OCI-LY7 (cell line): ENCODE measurements around the gene TRIP13. TPM values are rescaled to one million over a fixed set of nuclear protein-coding genes. Genes with fewer than 3 reads are reported as not detected.

ENCODE experiments used
- BruUV-seq: library from RNA; stranded (reverse); fragments of 400-500 nt; replicated peaks from 2 replicates; lab custom pipeline; 2021; lab: Mats Ljungman, UMichigan
- CTCF ChIA-PET: fragments of 300-600 bp; sonication (Branson Sonifier 250); formaldehyde crosslinking; loops from one replicate; lab custom pipeline; 2022; ENCODE audit warnings: antibody characterized with exemption; ENCODE audit not compliant: unreplicated experiment; lab: Charles Lee
- POLR2A ChIA-PET: fragments of 300-600 bp; sonication (Branson Sonifier 250); formaldehyde crosslinking; loops from one replicate; lab custom pipeline; 2022; ENCODE audit warnings: antibody characterized with exemption; lab: Charles Lee
- DNase-seq: peaks from one replicate; pipeline ENCODE4 v3.0.0-alpha.2; 2015; ENCODE audit warnings: low spot score
- H2AFZ ChIP-seq: fragments of 200-600 bp; sonication (generic), shearing (Covaris generic); 2 replicates; pipeline ENCODE4 v1.6.1; 2014; ENCODE audit warnings: mild to moderate bottlenecking, antibody characterized with exemption, low read length, moderate library complexity
- H3K27ac ChIP-seq: fragments of 200-600 bp; sonication (generic); 2 replicates; pipeline ENCODE4 v1.5.1; 2014; ENCODE audit warnings: mixed run types, low read depth, mild to moderate bottlenecking, moderate library complexity, low read length, inconsistent platforms; ENCODE audit not compliant: poor library complexity, severe bottlenecking
- H3K36me3 ChIP-seq: fragments of 200-600 bp; sonication (generic); 2 replicates; pipeline ENCODE4 v1.6.1; 2014; ENCODE audit warnings: mild to moderate bottlenecking, antibody characterized with exemption, low read length, moderate library complexity, mixed read lengths; ENCODE audit not compliant: insufficient read depth
- H3K4me1 ChIP-seq: fragments of 200-600 bp; sonication (generic); 2 replicates; pipeline ENCODE4 v1.5.1; 2014; ENCODE audit warnings: mild to moderate bottlenecking, low read length; ENCODE audit not compliant: insufficient read depth, poor library complexity, severe bottlenecking
- H3K4me2 ChIP-seq: fragments of 200-600 bp; sonication (generic); 2 replicates; pipeline ENCODE4 v1.6.1; 2014; ENCODE audit warnings: mild to moderate bottlenecking, low read length
- H3K4me3 ChIP-seq: fragments of 200-600 bp; sonication (generic); 2 replicates; pipeline ENCODE4 v1.5.1; 2014; ENCODE audit warnings: mild to moderate bottlenecking, low read depth, low read length; ENCODE audit not compliant: poor library complexity, severe bottlenecking
- H3K79me2 ChIP-seq: fragments of 200-600 bp; sonication (generic); 2 replicates; pipeline ENCODE4 v1.6.1; 2016; ENCODE audit warnings: low read depth, mild to moderate bottlenecking, low read length, moderate library complexity, mixed read lengths; ENCODE audit not compliant: insufficient read depth
- H3K9me2 ChIP-seq: fragments of 200-600 bp; sonication (generic); 2 replicates; pipeline ENCODE4 v1.6.1; 2016; ENCODE audit warnings: mild to moderate bottlenecking, low read length, mixed read lengths; ENCODE audit not compliant: insufficient read depth
- H3K9me3 ChIP-seq: fragments of 200-600 bp; sonication (generic); 2 replicates; pipeline ENCODE4 v1.6.1; 2014; ENCODE audit warnings: mild to moderate bottlenecking, mixed run types, low read length, mixed read lengths
- H4K20me1 ChIP-seq: fragments of 200-600 bp; sonication (generic); 2 replicates; pipeline ENCODE4 v1.6.1; 2014; ENCODE audit warnings: mild to moderate bottlenecking, antibody characterized with exemption, low read length, moderate library complexity, mixed read lengths; ENCODE audit not compliant: insufficient read depth
- EZH2phosphoT487 ChIP-seq: fragments of 200-600 bp; sonication (generic); IDR thresholded peaks from 2 replicates; pipeline ENCODE4 v1.6.1; 2018; ENCODE audit warnings: low read depth, borderline replicate concordance, mild to moderate bottlenecking, mixed run types, antibody characterized with exemption, low read length, moderate library complexity, mixed read lengths
- intact Hi-C: fragments of 100-400 bp; cut with micrococcal nuclease; formaldehyde crosslinking; loops from one replicate; pipeline ENCODE4 v1.10.0; 2022; ENCODE audit not compliant: unreplicated experiment
- total RNA-seq, 2 experiments: library from RNA; depleted of rRNA in 1 of 2; stranded (reverse); fragments of >200 nt in 1 of 2; shearing (Covaris generic) in 1 of 2; gene quantifications; 2 replicates each; pipeline ENCODE4 v1.2.3, GENCODE V29; 2014 to 2022
- TF ChIP-seq, protein P1 (sequence below): fragments of 200-600 bp; sonication (generic); conservative IDR thresholded peaks from 2 replicates; pipeline ENCODE4 v1.5.1; 2014; ENCODE audit warnings: mild to moderate bottlenecking, antibody characterized with exemption, low read length, moderate library complexity, mixed read lengths

TRIP13 gene
- total RNA-seq, 2 experiments from 2014 or later, result 46.6 to 59.4 TPM

DNA sequence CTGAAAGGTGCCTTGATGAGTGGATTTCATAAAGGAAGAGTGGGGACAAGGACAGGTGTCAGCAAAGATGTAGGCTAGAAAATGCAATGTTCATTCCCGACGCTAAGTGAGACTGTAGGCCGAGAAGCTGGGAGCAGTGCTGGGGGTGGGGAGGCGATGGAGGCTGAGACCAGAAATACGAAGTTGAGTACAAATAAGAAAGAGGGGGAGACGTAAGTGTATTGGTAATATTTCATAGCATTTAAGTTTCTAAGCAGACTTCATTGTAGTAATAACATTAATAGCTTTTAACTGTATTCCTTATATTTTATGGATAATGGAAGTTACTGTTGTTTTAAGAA, 11.0 kb downstream of the TRIP13 start:
- H3K27ac ChIP-seq, result no peak overlapping the region
- DNase-seq, result no peak
- no peaks in the 10 kb centered on the region for H3K4me1 ChIP-seq
- H3K4me2 ChIP-seq, result no peak overlapping the region
- TF ChIP-seq EZH2phosphoT487, result no peak
- TF ChIP-seq, protein P1, sequence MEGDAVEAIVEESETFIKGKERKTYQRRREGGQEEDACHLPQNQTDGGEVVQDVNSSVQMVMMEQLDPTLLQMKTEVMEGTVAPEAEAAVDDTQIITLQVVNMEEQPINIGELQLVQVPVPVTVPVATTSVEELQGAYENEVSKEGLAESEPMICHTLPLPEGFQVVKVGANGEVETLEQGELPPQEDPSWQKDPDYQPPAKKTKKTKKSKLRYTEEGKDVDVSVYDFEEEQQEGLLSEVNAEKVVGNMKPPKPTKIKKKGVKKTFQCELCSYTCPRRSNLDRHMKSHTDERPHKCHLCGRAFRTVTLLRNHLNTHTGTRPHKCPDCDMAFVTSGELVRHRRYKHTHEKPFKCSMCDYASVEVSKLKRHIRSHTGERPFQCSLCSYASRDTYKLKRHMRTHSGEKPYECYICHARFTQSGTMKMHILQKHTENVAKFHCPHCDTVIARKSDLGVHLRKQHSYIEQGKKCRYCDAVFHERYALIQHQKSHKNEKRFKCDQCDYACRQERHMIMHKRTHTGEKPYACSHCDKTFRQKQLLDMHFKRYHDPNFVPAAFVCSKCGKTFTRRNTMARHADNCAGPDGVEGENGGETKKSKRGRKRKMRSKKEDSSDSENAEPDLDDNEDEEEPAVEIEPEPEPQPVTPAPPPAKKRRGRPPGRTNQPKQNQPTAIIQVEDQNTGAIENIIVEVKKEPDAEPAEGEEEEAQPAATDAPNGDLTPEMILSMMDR, result no peak
- no peak overlapping the region for H2AFZ ChIP-seq
- no peaks in the 10 kb centered on the region for H3K9me2 ChIP-seq
- H3K36me3 ChIP-seq, result peaks cover 85% of the 10 kb centered on the region
- H3K79me2 ChIP-seq, result no peaks in the 10 kb centered on the region
- ChIA-PET CTCF (no interaction called here), POLR2A (no interaction called here)
- BruUV-seq, result no TSS peak
- H4K20me1 ChIP-seq, result peaks cover 7% of the 10 kb centered on the region; the same call in 1 of the 2 replicates
- intact Hi-C loops, result loop anchor here (5.0 kb wide), 1 partner anchor 231 kb away; no protein-coding TSS in a partner anchor
- H3K9me3 ChIP-seq, result no peaks in the 10 kb centered on the region
- H3K4me3 ChIP-seq, result no peak overlapping the region

DNA sequence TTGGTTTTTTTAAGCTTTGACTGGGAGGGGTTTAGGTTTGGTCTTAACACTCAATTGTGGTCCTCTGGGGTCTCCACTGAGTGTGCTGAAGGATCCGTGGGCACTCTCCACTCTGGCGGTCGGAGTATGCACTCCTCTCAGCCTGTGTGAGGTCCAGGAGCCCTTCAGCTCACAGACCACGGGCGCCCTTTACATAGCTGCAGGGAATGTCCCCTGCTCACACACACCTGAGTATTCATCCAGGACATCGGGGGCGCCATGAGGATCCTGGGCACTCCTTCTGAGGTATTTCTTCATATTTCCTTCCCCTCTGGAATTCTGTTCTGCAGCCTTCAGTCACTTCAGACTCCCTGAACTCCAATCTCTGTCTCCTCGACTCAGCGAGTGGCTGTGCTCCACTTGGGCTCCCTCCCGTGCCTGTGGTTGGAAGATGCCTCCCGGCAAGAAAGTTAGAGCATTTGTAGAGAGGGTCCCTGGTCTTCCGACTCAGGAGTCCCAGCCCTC, 12.5 kb downstream of the TRIP13 start:
- Histone ChIP-seq H3K4me2 (no peak overlapping the region), H3K4me3 (no peak overlapping the region), H2AFZ (no peak overlapping the region), H3K27ac (no peak overlapping the region), H3K9me2 (no peaks in the 10 kb centered on the region), H3K79me2 (no peaks in the 10 kb centered on the region), H3K9me3 (no peaks in the 10 kb centered on the region), H3K36me3 (peaks cover 90% of the 10 kb centered on the region), H4K20me1 (peaks cover 7% of the 10 kb centered on the region; the same call in 1 of the 2 replicates), H3K4me1 (no peaks in the 10 kb centered on the region)
- ChIA-PET CTCF (no interaction called here), POLR2A (interaction anchor here (0.6 kb wide), 1 partner anchor 1200 kb away, joined by 3 read pairs; no protein-coding TSS in a partner anchor)
- TF ChIP-seq, protein P1, result no peak
- TF ChIP-seq EZH2phosphoT487, result no peak
- DNase-seq, result no peak
- intact Hi-C loops, result no loop called here
- no TSS peak for BruUV-seq

DNA sequence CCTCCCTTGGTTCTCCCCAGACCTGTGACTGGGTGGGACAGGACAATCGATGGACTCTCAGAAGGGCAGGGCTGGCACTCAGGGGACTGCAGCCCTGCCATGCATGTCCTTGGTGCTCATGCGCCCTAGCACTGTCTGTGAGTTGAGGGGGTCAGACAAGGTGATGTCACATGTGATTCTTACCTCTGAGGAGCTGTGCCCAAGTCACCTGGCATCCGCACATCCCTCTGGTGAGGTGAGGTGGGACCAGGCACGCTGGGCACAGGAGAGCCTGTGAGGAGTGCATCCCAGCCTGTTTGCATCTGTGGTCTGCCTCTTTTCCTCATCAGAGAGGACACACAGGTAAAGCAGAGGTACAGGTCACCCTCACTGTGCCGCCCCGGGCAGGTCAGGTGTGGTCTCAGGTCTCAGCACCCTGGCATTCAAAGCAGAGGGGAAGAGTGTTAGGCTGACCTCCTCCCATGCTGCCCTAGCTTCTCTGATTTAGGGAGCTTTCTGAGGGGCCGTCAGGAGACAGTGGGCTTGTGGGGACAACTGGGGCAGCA, 14.8 kb downstream of the TRIP13 start:
- no peaks in the 10 kb centered on the region for H3K9me2 ChIP-seq
- peaks cover 86% of the 10 kb centered on the region for H3K36me3 ChIP-seq
- DNase-seq, result no peak
- TF ChIP-seq EZH2phosphoT487, result no peak
- TF ChIP-seq, protein P1, result no peak
- H3K79me2 ChIP-seq, result no peaks in the 10 kb centered on the region
- intact Hi-C loops, result no loop called here
- H3K4me1 ChIP-seq, result no peaks in the 10 kb centered on the region
- H3K4me3 ChIP-seq, result no peak overlapping the region
- no peak overlapping the region for H3K4me2 ChIP-seq
- POLR2A ChIA-PET, result no interaction called here
- H4K20me1 ChIP-seq, result peaks cover 7% of the 10 kb centered on the region; the same call in 1 of the 2 replicates
- BruUV-seq, result no TSS peak
- CTCF ChIA-PET, result no interaction called here
- H3K9me3 ChIP-seq, result no peaks in the 10 kb centered on the region
- H3K27ac ChIP-seq, result no peak overlapping the region
- no peak overlapping the region for H2AFZ ChIP-seq
